GM12864 (cell line): ENCODE measurements around the gene TMEM184C.

Experiments
- DNase-seq: peaks from one replicate; pipeline ENCODE4 v3.0.0-alpha.2; 2011; ENCODE audit warnings: low read depth
- H3K4me3 ChIP-seq: 2 replicates; pipeline ENCODE4 v1.5.1; 2011; ENCODE audit warnings: mild to moderate bottlenecking, low read depth, low read length, control low read depth
- TF ChIP-seq, protein P1 (sequence below): IDR thresholded peaks from 2 replicates; pipeline ENCODE4 v1.5.1; 2011; ENCODE audit warnings: low read depth, mild to moderate bottlenecking, moderate library complexity, low read length, control low read depth, inconsistent platforms; ENCODE audit errors: missing control alignments

Gene TMEM184C

GRCh38 chr4:147617841-147618691 lies 869 bp downstream of the TMEM184C start:
- no peak for DNase-seq
- peak overlapping the region; percentile 70 for H3K4me3 ChIP-seq
- TF ChIP-seq, protein P1, sequence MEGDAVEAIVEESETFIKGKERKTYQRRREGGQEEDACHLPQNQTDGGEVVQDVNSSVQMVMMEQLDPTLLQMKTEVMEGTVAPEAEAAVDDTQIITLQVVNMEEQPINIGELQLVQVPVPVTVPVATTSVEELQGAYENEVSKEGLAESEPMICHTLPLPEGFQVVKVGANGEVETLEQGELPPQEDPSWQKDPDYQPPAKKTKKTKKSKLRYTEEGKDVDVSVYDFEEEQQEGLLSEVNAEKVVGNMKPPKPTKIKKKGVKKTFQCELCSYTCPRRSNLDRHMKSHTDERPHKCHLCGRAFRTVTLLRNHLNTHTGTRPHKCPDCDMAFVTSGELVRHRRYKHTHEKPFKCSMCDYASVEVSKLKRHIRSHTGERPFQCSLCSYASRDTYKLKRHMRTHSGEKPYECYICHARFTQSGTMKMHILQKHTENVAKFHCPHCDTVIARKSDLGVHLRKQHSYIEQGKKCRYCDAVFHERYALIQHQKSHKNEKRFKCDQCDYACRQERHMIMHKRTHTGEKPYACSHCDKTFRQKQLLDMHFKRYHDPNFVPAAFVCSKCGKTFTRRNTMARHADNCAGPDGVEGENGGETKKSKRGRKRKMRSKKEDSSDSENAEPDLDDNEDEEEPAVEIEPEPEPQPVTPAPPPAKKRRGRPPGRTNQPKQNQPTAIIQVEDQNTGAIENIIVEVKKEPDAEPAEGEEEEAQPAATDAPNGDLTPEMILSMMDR: no peak

GRCh38 chr4:147620315-147620714 lies 3.1 kb downstream of the TMEM184C start:
- no peak overlapping the region for H3K4me3 ChIP-seq
- TF ChIP-seq, protein P1: no peak
- no peak for DNase-seq

DNA sequence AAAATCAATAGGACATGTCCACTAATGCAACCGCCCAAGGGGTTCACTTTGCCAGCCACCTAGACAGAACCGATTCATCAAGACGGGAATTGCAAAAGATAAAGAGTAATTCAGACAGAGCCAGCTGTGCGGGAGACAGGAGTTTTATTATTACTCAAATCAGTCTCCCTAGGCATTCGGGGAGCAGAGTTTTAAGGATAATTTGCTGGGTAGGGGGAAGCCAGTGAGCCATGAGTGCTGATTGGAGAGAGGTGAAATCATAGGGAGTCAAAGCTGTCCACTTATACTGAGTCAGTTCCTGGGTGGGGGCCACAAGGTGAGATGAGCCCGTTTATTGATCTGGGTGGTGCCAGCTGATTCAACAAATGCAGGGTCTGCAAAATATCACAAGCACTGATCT lies 8.5 kb downstream of the TMEM184C start:
- TF ChIP-seq, protein P1: no peak
- H3K4me3 ChIP-seq: no peak overlapping the region
- no peak for DNase-seq

GRCh38 chr4:147626903-147627302 lies 9.7 kb downstream of the TMEM184C start:
- TF ChIP-seq, protein P1: no peak
- H3K4me3 ChIP-seq: no peak overlapping the region
- DNase-seq: no peak

GRCh38 chr4:147628415-147628814 lies 11.2 kb downstream of the TMEM184C start:
- DNase-seq: no peak
- TF ChIP-seq, protein P1: no peak
- H3K4me3 ChIP-seq: no peak overlapping the region

GRCh38 chr4:147629783-147630730 lies 12.9 kb downstream of the TMEM184C start:
- DNase-seq: no peak
- no peak overlapping the region for H3K4me3 ChIP-seq
- TF ChIP-seq, protein P1: no peak
